Left renal cortex interstitium (tissue), 4 donors: ENCODE results near the gene USP13. TPM values are rescaled to one million over a fixed set of nuclear protein-coding genes. Genes with fewer than 3 reads are reported as not detected.

Experiments used
- DNase-seq, 4 donors: peaks; one replicate each; pipeline ENCODE4 v3.0.0-alpha.2; 2013; ENCODE audit warnings: low read depth in 4 of 4, low spot score in 2 of 4, missing footprints in 1 of 4
- polyA plus RNA-seq, 4 donors: library from polyadenylated mRNA; unstranded; fragments of 120-200 nt; gene quantifications; one replicate each; pipeline ENCODE4 v1.2.1, GENCODE V29; 2013; ENCODE audit not compliant: insufficient read length in 4 of 4

USP13 gene
- polyA plus RNA-seq, 4 donors, result 13.0 to 15.6 (median 14.5) TPM

- DNase-seq, result no peak
Measured at GRCh38 chr3:179695672-179696313, 43.0 kb downstream of the USP13 start.

DNA sequence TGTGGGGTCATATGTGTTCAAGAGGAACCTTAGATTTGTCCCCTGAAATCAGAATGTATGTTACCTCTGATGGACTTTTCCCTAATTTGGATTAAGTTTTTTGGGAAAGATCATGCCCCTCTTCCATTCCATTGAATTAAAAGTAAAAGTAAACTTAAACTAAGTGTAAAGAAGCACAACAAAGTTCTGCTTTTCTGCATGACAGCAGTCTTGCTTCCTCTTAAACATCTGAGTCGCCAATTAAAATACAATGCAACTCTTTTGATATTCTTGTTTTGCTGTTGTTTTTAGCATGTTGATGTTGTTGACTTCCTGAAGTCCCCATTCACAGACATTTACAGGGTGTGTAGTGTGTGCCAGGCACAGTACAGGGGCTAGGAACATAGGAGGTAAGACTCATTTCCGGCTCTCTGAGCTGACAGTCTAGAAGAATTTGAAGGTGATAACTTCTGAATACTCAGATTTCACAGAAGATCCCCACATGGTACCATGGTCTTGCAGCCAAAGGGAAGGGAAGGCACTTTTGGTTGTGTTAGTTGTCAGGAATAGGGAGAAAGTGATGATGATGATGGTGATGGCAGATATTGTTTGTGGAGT is 45.0 kb downstream of the USP13 start:
- no peak for DNase-seq

GRCh38 chr3:179700716-179701115 is 47.9 kb downstream of the USP13 start:
- no peak for DNase-seq

GRCh38 chr3:179701176-179701827 is 48.5 kb downstream of the USP13 start:
- no peak for DNase-seq

DNA sequence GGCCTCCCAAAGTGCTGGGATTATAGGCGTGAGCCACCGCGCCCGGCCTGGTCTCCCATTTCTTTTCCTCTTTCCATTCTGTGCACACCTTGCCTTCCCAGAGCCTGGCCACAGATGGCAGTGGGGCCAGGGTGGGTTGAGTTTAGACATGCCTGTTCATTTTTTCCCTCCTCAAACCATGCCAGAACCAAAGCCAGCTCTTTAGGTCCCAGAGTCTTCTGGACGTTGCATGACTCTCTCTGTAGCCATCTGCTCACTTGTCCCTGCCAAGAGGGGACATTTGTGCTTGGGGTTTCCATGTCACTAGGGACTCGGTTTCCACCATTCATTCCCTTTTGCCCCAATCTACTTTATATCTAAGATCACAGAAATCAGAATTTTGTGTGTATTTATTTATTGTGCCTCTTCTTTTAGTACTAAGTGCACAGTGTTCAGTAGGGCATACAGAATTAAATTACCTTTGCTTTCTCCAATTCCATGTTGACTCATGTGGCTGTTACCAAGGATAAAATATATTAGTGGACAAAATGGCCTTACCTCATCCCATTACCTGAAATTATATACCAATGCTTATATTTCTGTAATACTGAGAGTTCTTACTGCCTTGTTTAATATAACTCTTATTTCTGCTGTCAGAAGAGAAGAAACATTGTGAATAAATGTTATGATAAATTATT is 49.6 kb downstream of the USP13 start:
- DNase-seq, result no peak

DNA sequence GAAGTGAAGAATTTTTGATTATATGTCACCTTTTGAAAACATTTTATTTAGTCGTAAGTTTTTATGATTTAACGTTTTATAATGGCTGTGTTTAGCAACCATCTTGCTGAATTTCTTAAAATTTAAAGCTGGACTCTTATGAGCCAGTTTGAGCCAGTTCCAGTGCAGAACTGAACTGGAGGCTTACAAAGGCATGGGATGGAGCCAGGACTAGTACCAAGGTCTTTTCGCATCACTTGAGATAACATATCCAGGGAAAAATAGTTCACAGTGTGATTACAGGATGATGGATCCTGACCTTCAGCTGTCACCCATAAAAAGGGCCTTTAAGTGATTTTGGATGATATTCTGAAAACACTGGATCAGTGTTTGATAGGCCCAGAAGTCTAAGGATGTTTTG is 51.0 kb downstream of the USP13 start:
- no peak for DNase-seq

- DNase-seq, result no peak
Measured at GRCh38 chr3:179706233-179706632, 53.4 kb downstream of the USP13 start.

- no peak for DNase-seq
Measured at GRCh38 chr3:179710079-179710478, 57.2 kb downstream of the USP13 start.

DNA sequence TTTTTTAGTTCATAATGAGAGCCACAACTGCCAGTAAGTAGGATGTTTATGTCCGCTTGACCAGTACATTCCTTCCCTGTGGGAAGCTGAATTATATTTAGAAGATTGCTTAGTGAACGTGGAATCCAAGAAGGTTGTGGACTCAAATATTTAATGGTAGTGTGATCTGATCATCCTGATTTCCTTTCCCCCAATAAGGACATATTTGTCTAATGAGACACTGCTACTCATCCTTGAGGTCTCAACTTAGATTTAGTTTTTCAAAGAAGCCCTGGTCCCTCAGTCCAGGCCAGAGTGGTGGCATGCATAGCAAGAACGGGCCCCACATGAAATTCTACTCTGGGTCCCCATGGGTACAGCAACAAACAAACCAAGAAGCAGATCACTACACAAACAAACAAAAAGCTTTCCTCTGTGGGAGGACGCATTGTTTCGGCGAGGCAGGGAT is 60.8 kb downstream of the USP13 start:
- peak in 1 of 4 donors; percentile 15 for DNase-seq

- DNase-seq, result no peak
Measured at GRCh38 chr3:179715582-179715981, 62.7 kb downstream of the USP13 start.

DNA sequence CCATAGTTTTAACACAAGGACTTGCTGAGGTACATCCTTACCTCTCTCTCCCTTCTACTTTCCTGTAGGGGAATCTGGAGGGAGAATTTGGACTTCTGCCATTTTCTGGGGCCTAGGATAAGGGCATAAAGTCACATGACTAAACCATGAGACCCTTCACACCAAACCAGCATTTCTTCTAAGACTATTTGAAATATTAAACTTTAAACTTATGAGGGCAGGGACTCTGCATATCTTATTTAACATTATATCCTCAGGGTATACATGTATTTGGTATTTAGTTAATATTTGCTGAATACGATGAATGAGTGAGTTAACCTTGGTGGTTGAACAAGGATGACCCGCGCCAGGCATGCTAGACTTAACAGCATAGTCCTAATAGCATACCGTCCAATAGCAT is 63.4 kb downstream of the USP13 start:
- DNase-seq, result no peak

DNA sequence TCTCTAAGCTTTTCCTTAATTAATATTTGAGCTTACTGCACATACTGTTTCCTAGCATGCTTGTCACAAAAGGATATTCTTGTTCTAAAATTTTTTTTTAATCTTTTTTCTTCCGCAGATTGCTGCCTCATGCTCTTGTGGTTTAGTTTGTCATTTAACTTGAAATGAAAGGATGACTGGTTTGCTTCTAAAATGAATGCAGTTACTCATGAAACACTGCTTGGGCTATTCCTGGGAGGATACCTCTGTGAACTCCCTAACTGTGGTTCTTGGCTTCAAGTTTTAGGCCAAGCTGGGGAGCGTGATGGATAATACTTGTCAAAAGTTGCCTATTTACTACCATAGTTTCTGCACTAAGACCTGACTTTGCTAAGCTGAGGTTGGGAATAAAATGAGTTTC is 64.0 kb downstream of the USP13 start:
- no peak for DNase-seq

- no peak for DNase-seq
Measured at GRCh38 chr3:179717219-179717618, 64.4 kb downstream of the USP13 start.

GRCh38 chr3:179719048-179719734 is 66.4 kb downstream of the USP13 start:
- DNase-seq, result no peak

DNA sequence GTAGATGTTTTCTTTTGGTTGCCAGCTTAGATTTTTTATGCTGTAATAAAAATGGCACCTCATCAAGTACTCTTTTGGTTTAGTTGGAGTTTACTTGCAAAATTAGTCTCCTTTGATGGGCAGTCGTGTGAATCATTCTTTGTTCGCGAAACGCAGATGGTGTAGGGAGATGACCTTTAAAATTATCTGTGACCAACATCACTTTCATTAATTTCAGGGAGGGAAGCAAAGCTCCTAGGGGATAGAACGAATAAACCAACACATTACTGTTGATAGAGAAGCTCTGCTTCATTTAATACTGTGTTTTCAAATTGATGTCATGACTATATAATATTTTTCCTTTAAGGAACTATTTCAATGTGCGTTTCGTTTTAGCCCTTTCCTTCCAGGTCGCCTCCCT is 67.4 kb downstream of the USP13 start:
- no peak for DNase-seq

DNA sequence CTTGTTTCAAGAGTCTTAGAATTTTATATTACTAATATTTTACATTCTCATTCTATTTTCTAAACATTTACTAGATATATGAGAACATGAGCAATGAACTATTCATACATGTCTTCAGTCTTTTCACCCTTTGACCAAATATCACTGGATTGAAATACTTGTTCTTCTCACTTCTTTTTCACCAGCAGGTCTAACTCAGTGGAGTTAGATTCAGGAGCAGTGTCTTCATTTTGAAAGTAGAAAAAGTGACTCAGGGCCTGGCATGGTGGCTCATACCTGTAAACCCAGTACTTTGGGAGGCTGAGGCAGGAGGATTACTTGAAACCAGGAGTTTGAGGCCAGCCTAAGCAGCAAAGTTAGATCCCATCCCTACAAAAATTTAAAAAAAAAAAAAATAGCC is 70.8 kb downstream of the USP13 start:
- no peak for DNase-seq

DNA sequence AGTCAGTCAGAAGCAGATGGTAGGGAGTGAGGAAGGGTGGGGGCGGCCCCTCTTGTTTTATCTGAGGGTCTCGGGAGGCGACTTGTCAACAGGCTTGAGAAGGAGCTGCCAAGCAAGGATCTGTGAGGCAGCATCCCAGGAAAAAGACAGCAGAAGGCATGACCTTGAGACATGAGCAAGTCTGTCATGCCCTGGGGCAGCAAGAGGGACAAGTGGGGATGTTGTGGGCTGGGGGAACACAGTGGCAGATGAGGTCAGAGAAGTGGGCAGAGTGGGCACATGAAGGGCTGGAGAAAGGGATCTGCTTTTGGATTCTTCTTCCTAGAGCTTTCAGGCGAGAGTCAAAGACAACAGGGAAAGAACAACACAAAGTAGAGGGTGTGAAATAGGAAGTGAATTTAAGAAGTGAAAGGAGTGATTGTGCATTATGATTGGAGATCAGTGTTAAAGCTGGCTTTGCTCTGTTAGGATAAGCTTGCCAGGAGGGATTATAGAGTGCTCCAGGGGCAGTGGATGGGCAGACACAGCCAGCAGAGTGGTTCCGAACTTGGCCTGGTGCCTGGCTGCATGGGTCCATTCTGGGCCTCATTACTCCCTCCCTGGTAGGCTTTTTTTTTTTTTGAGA is 73.3 kb downstream of the USP13 start:
- DNase-seq, result no peak

DNA sequence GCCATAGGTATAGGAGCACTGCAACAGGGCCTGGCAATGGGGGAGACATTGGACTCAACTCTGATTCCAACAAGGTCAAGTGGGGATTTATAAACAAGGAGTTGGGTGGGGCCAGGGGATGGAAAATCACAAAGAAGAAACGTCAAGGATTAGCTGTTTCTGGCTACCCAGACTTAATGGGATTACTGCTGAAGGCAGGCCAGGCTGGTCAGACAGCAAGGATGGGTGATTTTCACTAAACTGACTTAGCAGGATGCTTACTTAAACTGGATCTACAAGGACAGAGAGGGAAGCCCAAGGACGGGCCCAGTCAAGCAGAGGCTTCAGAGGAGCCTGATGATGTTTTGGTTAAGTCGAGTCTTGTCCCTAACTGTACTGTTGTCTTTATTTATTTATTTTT is 76.2 kb downstream of the USP13 start:
- no peak for DNase-seq

DNA sequence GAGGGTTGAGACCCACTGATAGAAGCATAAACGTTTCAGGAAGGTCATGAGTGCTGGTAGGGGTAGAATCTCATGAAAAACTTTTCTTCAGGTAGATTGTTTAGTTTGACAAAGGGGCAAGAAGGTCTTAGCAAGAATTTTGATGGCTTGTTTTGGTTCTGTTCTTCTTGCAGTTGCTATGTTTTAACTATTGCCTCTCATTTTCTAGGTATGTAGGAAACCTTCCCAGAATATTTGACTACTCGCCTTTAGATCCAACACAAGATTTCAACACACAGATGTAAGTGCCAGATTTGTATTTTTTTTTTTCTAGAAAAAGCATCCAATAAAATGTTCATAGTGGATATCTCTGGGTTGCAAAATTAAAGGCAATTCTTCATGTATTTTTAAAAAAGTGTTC is 77.1 kb downstream of the USP13 start:
- DNase-seq, result no peak

DNA sequence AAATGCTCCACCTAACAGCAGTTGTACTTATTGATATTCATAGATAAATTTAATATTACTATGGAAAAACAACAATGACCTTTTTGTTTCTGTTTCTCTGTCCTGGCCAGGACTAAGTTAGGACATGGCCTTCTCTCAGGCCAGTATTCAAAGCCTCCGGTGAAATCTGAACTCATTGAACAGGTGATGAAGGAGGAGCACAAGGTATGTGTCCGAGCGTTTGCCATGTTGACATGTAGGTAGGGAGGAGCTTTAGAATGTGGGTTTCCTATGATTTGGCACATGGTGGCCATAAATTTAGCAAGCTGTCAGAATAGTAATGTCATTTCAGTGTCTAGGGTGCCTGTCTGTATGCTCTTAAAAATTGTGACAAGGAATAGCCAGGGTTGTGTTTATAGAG is 77.7 kb downstream of the USP13 start:
- DNase-seq, result no peak

GRCh38 chr3:179731544-179731943 is 78.7 kb downstream of the USP13 start:
- no peak for DNase-seq
